Fibroblast of lung (primary cell): ENCODE results near the gene WNK3. TPM values are rescaled to one million over a fixed set of nuclear protein-coding genes. Genes with fewer than 3 reads are reported as not detected.
"Not testable (repeated sequence)": the region's sequence is repeated elsewhere in the genome, so short reads cannot be mapped to it uniquely, and the experiment has no call there.

Experiments
- DNase-seq, 2 donors: peaks; one replicate each; pipeline versions ENCODE4 v3.0.0 to v3.0.0-alpha.2; 2010; ENCODE audit warnings: low read depth in 2 of 2
- H2AFZ ChIP-seq: 2 replicates; pipeline ENCODE4 v1.5.1; 2012; ENCODE audit warnings: low read length, control low read depth, inconsistent platforms
- H3K27ac ChIP-seq: 2 replicates; pipeline ENCODE4 v1.5.1; 2011; ENCODE audit warnings: low read length, control low read depth; ENCODE audit not compliant: insufficient read depth
- H3K27me3 ChIP-seq: 2 replicates; pipeline ENCODE4 v1.5.1; 2011; ENCODE audit warnings: mild to moderate bottlenecking, low read length; ENCODE audit not compliant: control insufficient read depth, insufficient read depth
- H3K36me3 ChIP-seq: 2 replicates; pipeline ENCODE4 v1.5.1; 2011; ENCODE audit warnings: low read length; ENCODE audit not compliant: control insufficient read depth, insufficient read depth
- H3K4me1 ChIP-seq: 2 replicates; pipeline ENCODE4 v1.5.1; 2011; ENCODE audit warnings: low read length; ENCODE audit not compliant: control insufficient read depth, insufficient read depth; ENCODE audit errors: extremely low read depth
- H3K4me2 ChIP-seq: 2 replicates; pipeline ENCODE4 v1.5.1; 2011; ENCODE audit warnings: low read length, control low read depth; ENCODE audit not compliant: insufficient read depth; ENCODE audit errors: extremely low read depth
- H3K4me3 ChIP-seq, 4 experiments: fragments of 200-600 bp in 1 of 4; sonication (generic) in 1 of 4; replicated peaks in 1 of 4; 2 replicates each; pipeline ENCODE4 v1.5.1; 2011 to 2016; ENCODE audit warnings: low read length in 4 of 4, low read depth in 3 of 4, mild to moderate bottlenecking in 3 of 4, control low read depth in 2 of 4, inconsistent platforms in 1 of 4, mixed read lengths in 1 of 4; ENCODE audit not compliant: insufficient read depth in 1 of 4; ENCODE audit errors: control extremely low read depth in 1 of 4
- H3K79me2 ChIP-seq: 2 replicates; pipeline ENCODE4 v1.5.1; 2012; ENCODE audit warnings: mild to moderate bottlenecking, low read length, inconsistent platforms; ENCODE audit not compliant: control insufficient read depth, insufficient read depth
- H3K9ac ChIP-seq: 2 replicates; pipeline ENCODE4 v1.5.1; 2011; ENCODE audit warnings: mild to moderate bottlenecking, low read length, control low read depth; ENCODE audit not compliant: insufficient read depth
- H3K9me3 ChIP-seq: 2 replicates; pipeline ENCODE4 v1.5.1; 2012; ENCODE audit warnings: low read depth, low read length; ENCODE audit not compliant: control insufficient read depth, insufficient read depth
- H4K20me1 ChIP-seq: 2 replicates; pipeline ENCODE4 v1.5.1; 2011; ENCODE audit warnings: low read length; ENCODE audit not compliant: control insufficient read depth, insufficient read depth; ENCODE audit errors: extremely low read depth
- CTCF ChIP-seq, 2 donors: IDR thresholded peaks in 1 of 2; conservative IDR thresholded peaks in 1 of 2; 1 replicate in 1 of 2; 2 replicates in 1 of 2; pipeline ENCODE4 v1.5.1; 2011 to 2012; ENCODE audit warnings: low read length in 2 of 2, control low read depth in 1 of 2, inconsistent platforms in 1 of 2, low read depth in 1 of 2, mild to moderate bottlenecking in 1 of 2
- EZH2 ChIP-seq: IDR thresholded peaks from 2 replicates; pipeline ENCODE4 v1.5.1; 2012; ENCODE audit warnings: low read length, control low read depth, mild to moderate bottlenecking; ENCODE audit errors: missing control alignments
- polyA plus RNA-seq, 2 donors: library from polyadenylated mRNA; depleted of rRNA in 1 of 2; stranded (reverse) in 1 of 2; unstranded in 1 of 2; fragments of >200 nt; gene quantifications; 2 replicates each; pipeline ENCODE4 v1.2.1, GENCODE V29; 2011 to 2012; ENCODE audit warnings: missing spikeins in 1 of 2
- total RNA-seq: library from RNA; depleted of rRNA; stranded (reverse); fragments of >200 nt; gene quantifications from 2 replicates; pipeline ENCODE4 v1.2.1, GENCODE V29; 2014

The WNK3 gene
- total and polyA plus RNA-seq, 2 donors (not counting 1 experiment from before 2014, with no cell fraction given): 0.17 to 0.24 TPM

- Histone ChIP-seq H3K36me3 (no peaks in the 10 kb centered on the region), H3K9ac (no peak overlapping the region), H2AFZ (no peak overlapping the region), H3K79me2 (no peaks in the 10 kb centered on the region), H3K4me3 (no peak overlapping the region), H3K4me1 (no peaks in the 10 kb centered on the region), H3K9me3 (no peaks in the 10 kb centered on the region), H3K27me3 (no peaks in the 10 kb centered on the region), H3K4me2 (no peak overlapping the region), H4K20me1 (no peaks in the 10 kb centered on the region), H3K27ac (no peak overlapping the region)
- peak in 1 of 2 donors; percentile 12 for DNase-seq
- TF ChIP-seq CTCF (conservative IDR thresholded peaks at IDR 0.05 in 1 of 2, IDR thresholded peaks at IDR 0.05 in 1 of 2; ENCODE audit: low read depth in 1 of 2, low read length in 2 of 2): no peak
- TF ChIP-seq EZH2: no peak
Observed at GRCh38 chrX:54386314-54386713, 28.5 kb upstream of the WNK3 start.

- DNase-seq, H3K36me3 ChIP-seq, H3K9ac ChIP-seq, H3K9me3 ChIP-seq, H3K4me2 ChIP-seq, H3K4me3 ChIP-seq, H4K20me1 ChIP-seq, H3K79me2 ChIP-seq, H2AFZ ChIP-seq, H3K27me3 ChIP-seq, H3K4me1 ChIP-seq, H3K27ac ChIP-seq: not testable (repeated sequence)
Observed at GRCh38 chrX:54384661-54385060, 26.8 kb upstream of the WNK3 start.

GRCh38 chrX:54359408-54359807 lies 1.6 kb upstream of the WNK3 start:
- TF ChIP-seq EZH2 (no peak), CTCF (conservative IDR thresholded peaks at IDR 0.05 in 1 of 2, IDR thresholded peaks at IDR 0.05 in 1 of 2; ENCODE audit: low read depth in 1 of 2, low read length in 2 of 2) (no peak)
- peak in 1 of 2 donors; percentile 1 for DNase-seq
- Histone ChIP-seq H4K20me1 (no peaks in the 10 kb centered on the region), H3K9me3 (no peaks in the 10 kb centered on the region), H3K27me3 (peaks cover 2% of the 10 kb centered on the region), H3K27ac (no peak overlapping the region), H3K4me3 (no peak overlapping the region), H3K4me2 (no peak overlapping the region), H3K36me3 (no peaks in the 10 kb centered on the region), H3K4me1 (no peaks in the 10 kb centered on the region), H3K79me2 (no peaks in the 10 kb centered on the region), H2AFZ (no peak overlapping the region), H3K9ac (no peak overlapping the region)
